GM21526 (cell line): ENCODE data around the gene EVPL.
"Not testable (repeated sequence)": the region's sequence is repeated elsewhere in the genome, so short reads cannot be mapped to it uniquely, and the experiment has no call there.

Experiments used
- ATAC-seq: cut with Tn5 transposase; IDR thresholded peaks from one replicate; pipeline ENCODE4 v1.9.1; 2021; ENCODE audit warnings: moderate library complexity; ENCODE audit not compliant: unreplicated experiment, low FRiP score

The EVPL gene

DNA sequence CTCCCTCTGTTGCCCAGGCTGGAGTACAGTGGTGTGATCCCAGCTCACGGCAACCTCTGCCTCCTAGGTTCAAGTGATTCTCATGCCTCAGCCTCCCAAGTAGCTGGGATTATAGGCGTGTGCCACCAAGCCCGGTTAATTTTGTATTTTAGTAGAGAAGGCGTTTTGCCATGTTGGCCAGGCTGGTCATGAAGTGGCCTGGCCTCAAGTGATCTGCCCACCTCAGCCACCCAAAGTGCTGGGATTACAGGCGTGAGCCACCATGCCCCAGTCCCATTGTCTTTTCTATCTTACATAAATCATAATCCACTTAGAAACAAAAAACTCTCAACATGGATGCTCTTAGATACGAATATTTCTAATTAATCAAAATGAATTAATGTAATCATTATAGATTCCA is 51.9 kb downstream of the EVPL start:
- not testable (repeated sequence) for ATAC-seq

- ATAC-seq = no peak
Observed at GRCh38 chr17:75970626-75971025, 56.5 kb downstream of the EVPL start.

- no peak for ATAC-seq
Observed at GRCh38 chr17:75970011-75970523, 57.0 kb downstream of the EVPL start.

- ATAC-seq = not testable (repeated sequence)
Observed at GRCh38 chr17:75969044-75969443, 58.1 kb downstream of the EVPL start.

DNA sequence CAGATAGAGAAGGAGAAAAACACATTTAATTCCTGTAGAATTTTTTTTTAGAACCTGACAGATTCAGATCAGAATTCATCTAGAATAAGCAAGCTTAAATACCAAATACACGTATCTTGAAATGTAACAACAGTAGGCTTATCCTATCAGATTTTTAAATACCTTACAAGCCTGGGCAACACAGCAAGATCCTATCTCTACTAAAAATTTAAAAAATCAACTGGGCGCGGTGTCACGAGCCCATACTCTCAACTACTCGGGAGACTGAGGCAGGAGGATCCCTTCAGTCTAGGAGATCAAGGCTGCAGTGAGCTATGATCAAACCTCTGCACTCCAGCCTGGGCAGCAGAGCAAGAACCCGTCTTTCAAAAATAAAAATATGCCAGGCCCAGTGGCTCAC is 61.6 kb downstream of the EVPL start:
- ATAC-seq = no peak

- no peak for ATAC-seq
Observed at GRCh38 chr17:75959839-75960511, 67.1 kb downstream of the EVPL start.

DNA sequence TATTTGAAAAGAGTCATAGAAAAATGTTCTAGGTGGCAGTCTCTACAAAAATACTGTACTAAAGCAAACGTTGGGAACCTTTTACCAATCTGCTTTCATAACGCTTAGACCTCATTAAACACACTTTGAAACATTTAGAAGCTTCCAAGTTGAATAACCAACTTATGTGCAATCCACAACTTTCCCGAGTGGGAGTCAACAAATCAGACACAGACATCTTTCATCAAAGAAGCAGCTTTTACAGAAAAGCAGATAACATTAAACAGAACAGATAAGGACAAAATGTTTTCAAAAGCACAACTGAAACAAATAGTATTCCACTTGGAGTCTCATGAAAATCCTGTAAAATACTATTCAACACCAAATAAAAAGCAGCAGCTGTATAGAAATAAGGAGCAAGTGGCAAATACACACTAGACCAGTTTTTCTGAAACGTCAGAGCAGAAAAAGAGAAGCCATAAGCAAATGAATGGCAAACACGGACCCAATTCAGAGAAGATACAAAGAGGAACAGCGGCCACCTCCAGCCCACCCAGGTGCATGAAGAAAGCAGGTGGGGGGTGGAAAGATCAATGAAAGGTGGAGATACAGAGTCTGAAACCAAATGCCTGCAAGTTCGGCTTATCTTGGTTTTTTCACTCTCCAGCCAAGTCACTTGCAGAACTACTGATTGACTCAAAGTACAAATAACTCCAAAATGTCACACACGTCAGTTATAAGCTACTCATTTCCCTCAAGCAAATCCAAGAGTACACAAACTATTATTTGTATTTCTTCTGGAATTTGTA is 67.9 kb downstream of the EVPL start:
- ATAC-seq = no peak
